SK-N-SH treated with all-trans-retinoic acid at 6 μM for 48 hours (cell line): ENCODE data around the gene MOV10.

ENCODE experiments used
- ATAC-seq: fragments of 200-7000 bp; cut with Tn5 transposase; 3 replicates; pipeline ENCODE4 v1.9.1; 2020; ENCODE audit warnings: mild to moderate bottlenecking, moderate library complexity
- ARNTL ChIP-seq: fragments of 450-650 bp; formaldehyde crosslinking; IDR thresholded peaks from 2 replicates; pipeline ENCODE4 v1.5.0; 2020; ENCODE audit warnings: low read depth, mild to moderate bottlenecking, moderate library complexity, borderline replicate concordance
- BACH2 ChIP-seq: fragments of 250-450 bp; sonication (Bioruptor Pico); IDR thresholded peaks from 2 replicates; pipeline ENCODE4 v1.9.0; 2021; ENCODE audit warnings: mild to moderate bottlenecking, borderline replicate concordance
- CREB5 ChIP-seq: fragments of 250-450 bp; sonication (Bioruptor Pico); IDR thresholded peaks from 2 replicates; pipeline ENCODE4 v1.5.1; 2020; ENCODE audit warnings: low read depth, mild to moderate bottlenecking, moderate library complexity
- CSDC2 ChIP-seq: fragments of 250-450 bp; sonication (Bioruptor Pico); IDR thresholded peaks from 2 replicates; pipeline ENCODE4 v1.5.0; 2020; ENCODE audit warnings: mild to moderate bottlenecking, moderate library complexity
- ESRRG ChIP-seq: fragments of 250-450 bp; sonication (Bioruptor Pico); IDR thresholded peaks from 2 replicates; pipeline ENCODE4 v1.6.1; 2021; ENCODE audit warnings: mild to moderate bottlenecking
- GLIS3 ChIP-seq: fragments of 250-450 bp; sonication (Bioruptor Pico); IDR thresholded peaks from 2 replicates; pipeline ENCODE4 v1.5.0; 2020; ENCODE audit warnings: mild to moderate bottlenecking, moderate library complexity
- ISL1 ChIP-seq: fragments of 250-450 bp; sonication (Bioruptor Pico); IDR thresholded peaks from 2 replicates; pipeline ENCODE4 v2.1.2; 2022; ENCODE audit warnings: mild to moderate bottlenecking, moderate library complexity
- OSR1 ChIP-seq: fragments of 250-450 bp; sonication (Bioruptor Pico); IDR thresholded peaks from 2 replicates; pipeline ENCODE4 v1.8.0; 2022; ENCODE audit warnings: moderate library complexity, mild to moderate bottlenecking, inconsistent platforms
- PPARA ChIP-seq: fragments of 250-450 bp; sonication (Bioruptor Pico); IDR thresholded peaks from 2 replicates; pipeline ENCODE4 v1.5.0; 2020; ENCODE audit warnings: mild to moderate bottlenecking, borderline replicate concordance
- RARB ChIP-seq: fragments of 250-450 bp; sonication (Bioruptor Pico); IDR thresholded peaks from 2 replicates; pipeline ENCODE4 v1.8.0; 2021; ENCODE audit warnings: mild to moderate bottlenecking, moderate library complexity
- SNAI2 ChIP-seq: fragments of 250-450 bp; sonication (Bioruptor Pico); IDR thresholded peaks from 2 replicates; pipeline ENCODE4 v1.5.0; 2020; ENCODE audit warnings: mild to moderate bottlenecking, moderate library complexity
- TCF4 ChIP-seq: fragments of 250-450 bp; sonication (Bioruptor Pico); IDR thresholded peaks from 2 replicates; pipeline ENCODE4 v1.8.0; 2021; ENCODE audit warnings: mild to moderate bottlenecking, moderate library complexity, borderline replicate concordance
- TSHZ2 ChIP-seq: fragments of 250-450 bp; sonication (Bioruptor Pico); IDR thresholded peaks from 2 replicates; pipeline ENCODE4 v1.5.0; 2020; ENCODE audit warnings: mild to moderate bottlenecking, moderate library complexity
- ZFP3 ChIP-seq: fragments of 250-450 bp; sonication (Bioruptor Pico); IDR thresholded peaks from 2 replicates; pipeline ENCODE4 v1.5.0; 2020; ENCODE audit warnings: mild to moderate bottlenecking, moderate library complexity
- ZFP30 ChIP-seq: fragments of 450-650 bp; formaldehyde crosslinking; IDR thresholded peaks from 2 replicates; pipeline ENCODE4 v1.5.0; 2022; ENCODE audit warnings: mild to moderate bottlenecking, moderate library complexity
- ZNF8 ChIP-seq: fragments of 450-650 bp; formaldehyde crosslinking; IDR thresholded peaks from 2 replicates; pipeline ENCODE4 v1.5.0; 2020; ENCODE audit warnings: mild to moderate bottlenecking, moderate library complexity
- TF ChIP-seq, protein P1 (sequence below): fragments of 250-450 bp; sonication (Bioruptor Pico); IDR thresholded peaks from 2 replicates; pipeline ENCODE4 v1.8.0; 2020; ENCODE audit warnings: mild to moderate bottlenecking, moderate library complexity, borderline replicate concordance
- TF ChIP-seq, protein P2 (sequence below): fragments of 250-450 bp; sonication (Bioruptor Pico); IDR thresholded peaks from 2 replicates; pipeline ENCODE4 v1.5.1; 2021; ENCODE audit warnings: mild to moderate bottlenecking, moderate library complexity

Gene MOV10

DNA sequence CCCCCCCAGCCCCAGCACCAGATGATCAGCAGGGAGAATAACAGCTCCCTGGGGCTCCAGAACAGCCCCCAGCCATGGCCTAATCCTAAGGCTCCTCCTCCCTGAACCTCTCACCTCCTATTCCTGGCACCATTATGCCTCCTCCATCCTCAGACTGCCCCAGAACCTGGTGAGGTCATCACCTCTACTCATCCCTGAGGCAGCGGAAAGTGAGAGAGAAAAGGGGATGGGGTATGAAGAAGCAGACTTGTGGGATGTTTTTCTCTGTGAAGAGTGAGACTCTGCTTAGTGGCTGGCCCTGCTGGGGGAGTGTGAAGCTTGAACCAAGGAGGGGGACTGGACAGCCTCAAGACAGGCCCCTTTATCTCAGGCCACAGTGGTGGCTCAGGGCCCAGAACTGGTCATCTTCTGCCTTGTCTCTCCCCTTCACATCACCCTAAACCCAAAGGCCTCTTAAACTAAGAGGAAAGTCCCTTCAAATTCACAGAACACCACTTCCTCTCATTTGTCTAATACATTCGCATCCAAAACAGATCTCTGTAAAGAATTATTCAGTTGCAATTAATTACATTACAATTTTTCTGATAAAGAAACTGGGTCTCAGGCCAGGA is 42.9 kb downstream of the MOV10 start (continued):
- TF ChIP-seq, protein P1, sequence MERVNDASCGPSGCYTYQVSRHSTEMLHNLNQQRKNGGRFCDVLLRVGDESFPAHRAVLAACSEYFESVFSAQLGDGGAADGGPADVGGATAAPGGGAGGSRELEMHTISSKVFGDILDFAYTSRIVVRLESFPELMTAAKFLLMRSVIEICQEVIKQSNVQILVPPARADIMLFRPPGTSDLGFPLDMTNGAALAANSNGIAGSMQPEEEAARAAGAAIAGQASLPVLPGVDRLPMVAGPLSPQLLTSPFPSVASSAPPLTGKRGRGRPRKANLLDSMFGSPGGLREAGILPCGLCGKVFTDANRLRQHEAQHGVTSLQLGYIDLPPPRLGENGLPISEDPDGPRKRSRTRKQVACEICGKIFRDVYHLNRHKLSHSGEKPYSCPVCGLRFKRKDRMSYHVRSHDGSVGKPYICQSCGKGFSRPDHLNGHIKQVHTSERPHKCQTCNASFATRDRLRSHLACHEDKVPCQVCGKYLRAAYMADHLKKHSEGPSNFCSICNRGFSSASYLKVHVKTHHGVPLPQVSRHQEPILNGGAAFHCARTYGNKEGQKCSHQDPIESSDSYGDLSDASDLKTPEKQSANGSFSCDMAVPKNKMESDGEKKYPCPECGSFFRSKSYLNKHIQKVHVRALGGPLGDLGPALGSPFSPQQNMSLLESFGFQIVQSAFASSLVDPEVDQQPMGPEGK (CRISPR knock-in tag), result no peak
- TF ChIP-seq ISL1 (no peak), TCF4 (CRISPR knock-in tag) (no peak), ZNF8 (CRISPR knock-in tag) (no peak), ZFP30 (CRISPR knock-in tag) (no peak), SNAI2 (CRISPR knock-in tag) (no peak)

DNA sequence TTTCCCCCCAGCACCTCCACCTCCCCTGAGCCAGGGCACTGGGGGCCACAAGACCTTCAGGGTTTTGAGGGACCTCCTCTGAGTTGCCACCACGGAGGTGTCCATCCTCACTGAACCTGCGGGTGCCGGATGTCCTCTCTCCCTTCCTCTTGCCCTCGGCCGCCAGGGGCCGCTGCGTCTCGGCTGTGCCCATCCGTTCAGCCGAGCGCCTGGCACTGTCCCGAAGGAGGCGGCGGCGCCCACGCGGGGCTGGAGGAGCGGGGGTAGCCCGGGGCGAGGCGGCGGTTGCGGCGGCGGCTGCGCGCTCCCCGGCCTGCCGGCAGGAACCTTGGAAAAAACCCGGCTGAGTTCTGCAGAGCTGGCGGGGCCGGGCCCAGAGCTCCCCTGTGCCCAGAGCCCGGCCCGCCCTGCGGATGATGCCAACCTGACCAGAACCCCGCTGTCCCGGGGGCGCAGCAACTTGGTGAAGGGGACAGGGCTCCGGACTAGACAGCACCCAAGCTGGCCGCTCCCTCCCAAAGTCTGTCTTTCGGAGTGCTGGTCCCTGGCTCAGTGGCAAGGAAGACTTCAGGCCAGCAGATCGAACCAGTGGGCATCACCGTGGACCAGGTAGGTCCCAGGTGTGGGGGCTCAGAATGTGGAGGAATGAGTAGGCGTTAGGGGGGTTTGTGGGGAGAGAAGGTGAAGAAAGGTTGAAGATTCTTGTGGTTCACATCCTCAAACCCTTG is 44.4 kb downstream of the MOV10 start:
- TF ChIP-seq, protein P1 (CRISPR knock-in tag), result no peak
- TF ChIP-seq ZFP3 (CRISPR knock-in tag) (no peak), TSHZ2 (CRISPR knock-in tag) (0 out of 2 replicates have a peak, but pooled peaks have one; percentile 25), ISL1 (no peak)
- ATAC-seq, result peak; percentile 62

- ATAC-seq, result no peak
- TF ChIP-seq ZNF8 (CRISPR knock-in tag), result no peak
- TF ChIP-seq RARB (CRISPR knock-in tag), result no peak
- no peak for TF ChIP-seq ARNTL (CRISPR knock-in tag)
- TF ChIP-seq OSR1 (CRISPR knock-in tag), result no peak
- TF ChIP-seq ZFP3 (CRISPR knock-in tag), result no peak
- TF ChIP-seq, protein P1 (CRISPR knock-in tag), result no peak
- TF ChIP-seq CREB5 (CRISPR knock-in tag), result no peak
- no peak for TF ChIP-seq ESRRG
- TF ChIP-seq BACH2 (CRISPR knock-in tag), result no peak
- TF ChIP-seq, protein P2, sequence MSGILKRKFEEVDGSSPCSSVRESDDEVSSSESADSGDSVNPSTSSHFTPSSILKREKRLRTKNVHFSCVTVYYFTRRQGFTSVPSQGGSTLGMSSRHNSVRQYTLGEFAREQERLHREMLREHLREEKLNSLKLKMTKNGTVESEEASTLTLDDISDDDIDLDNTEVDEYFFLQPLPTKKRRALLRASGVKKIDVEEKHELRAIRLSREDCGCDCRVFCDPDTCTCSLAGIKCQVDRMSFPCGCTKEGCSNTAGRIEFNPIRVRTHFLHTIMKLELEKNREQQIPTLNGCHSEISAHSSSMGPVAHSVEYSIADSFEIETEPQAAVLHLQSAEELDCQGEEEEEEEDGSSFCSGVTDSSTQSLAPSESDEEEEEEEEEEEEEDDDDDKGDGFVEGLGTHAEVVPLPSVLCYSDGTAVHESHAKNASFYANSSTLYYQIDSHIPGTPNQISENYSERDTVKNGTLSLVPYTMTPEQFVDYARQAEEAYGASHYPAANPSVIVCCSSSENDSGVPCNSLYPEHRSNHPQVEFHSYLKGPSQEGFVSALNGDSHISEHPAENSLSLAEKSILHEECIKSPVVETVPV (CRISPR knock-in tag), result no peak
- TF ChIP-seq GLIS3, result no peak
- TF ChIP-seq CSDC2 (CRISPR knock-in tag), result no peak
- TF ChIP-seq PPARA, result no peak
- TF ChIP-seq, all 23 proteins: peak for 0
Observed at GRCh38 chr1:112719706-112720105, 45.2 kb downstream of the MOV10 start.
